CD4-positive, alpha-beta T cell treated with Interferon gamma for 1 hour (primary cell): Measurements from ENCODE around the gene OXER1.

ENCODE experiments used
- DNase-seq: peaks from one replicate; pipeline ENCODE4 v3.0.0-alpha.2; 2020

Gene OXER1

DNA sequence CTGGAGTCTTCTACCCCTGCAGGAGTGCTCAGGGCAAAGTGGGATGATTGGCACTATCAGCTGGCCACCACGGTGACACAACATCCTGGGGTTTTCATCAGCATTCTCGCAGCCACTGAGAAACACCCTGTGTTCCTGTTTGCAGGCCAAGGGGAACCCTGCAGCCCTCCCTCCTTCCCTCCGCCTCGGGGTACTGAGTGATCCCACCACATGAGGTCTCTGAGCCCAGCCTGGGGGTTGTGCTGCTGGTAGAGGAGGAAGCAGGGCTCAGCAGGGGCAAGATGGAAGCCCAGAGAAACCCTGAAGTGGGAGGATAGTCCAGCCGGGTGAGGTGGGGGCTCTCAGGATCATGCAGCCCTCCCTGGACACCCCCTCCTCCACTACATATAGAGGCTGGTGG lies at the start of gene OXER1:
TSS of gene OXER1 (minus strand) at position 40 of the 400 bp plus-strand sequence. CDS start 73 bp downstream, outside the sequence.
- DNase-seq: peak; percentile 36

DNA sequence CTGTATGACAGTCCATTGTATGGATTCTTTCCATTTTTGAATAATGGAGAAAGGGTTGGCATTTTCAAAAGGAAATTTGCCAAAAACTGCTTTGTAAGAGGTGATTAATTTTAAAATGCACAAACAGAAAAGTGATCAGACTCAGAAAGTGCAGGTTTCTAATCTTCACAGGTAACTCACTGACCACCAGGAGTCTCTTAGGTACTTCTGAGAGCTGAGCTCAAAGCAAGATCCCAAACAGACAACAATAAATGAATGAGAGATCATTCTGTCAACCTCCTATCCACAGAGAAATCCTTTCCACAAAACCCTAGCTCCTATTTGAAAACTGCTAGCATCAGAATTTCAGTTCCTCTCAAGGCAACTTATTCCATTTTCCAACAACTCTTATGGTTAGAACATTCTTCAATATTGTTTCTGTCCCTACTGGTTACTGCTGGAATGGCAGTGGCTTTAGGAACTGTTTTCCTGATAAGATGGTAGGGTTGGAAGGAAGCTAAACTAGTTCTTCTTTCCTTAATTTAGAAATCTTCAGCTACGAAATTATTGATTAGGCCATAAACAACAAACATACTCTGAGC lies 49.1 kb upstream of the OXER1 start:
- DNase-seq: no peak

DNA sequence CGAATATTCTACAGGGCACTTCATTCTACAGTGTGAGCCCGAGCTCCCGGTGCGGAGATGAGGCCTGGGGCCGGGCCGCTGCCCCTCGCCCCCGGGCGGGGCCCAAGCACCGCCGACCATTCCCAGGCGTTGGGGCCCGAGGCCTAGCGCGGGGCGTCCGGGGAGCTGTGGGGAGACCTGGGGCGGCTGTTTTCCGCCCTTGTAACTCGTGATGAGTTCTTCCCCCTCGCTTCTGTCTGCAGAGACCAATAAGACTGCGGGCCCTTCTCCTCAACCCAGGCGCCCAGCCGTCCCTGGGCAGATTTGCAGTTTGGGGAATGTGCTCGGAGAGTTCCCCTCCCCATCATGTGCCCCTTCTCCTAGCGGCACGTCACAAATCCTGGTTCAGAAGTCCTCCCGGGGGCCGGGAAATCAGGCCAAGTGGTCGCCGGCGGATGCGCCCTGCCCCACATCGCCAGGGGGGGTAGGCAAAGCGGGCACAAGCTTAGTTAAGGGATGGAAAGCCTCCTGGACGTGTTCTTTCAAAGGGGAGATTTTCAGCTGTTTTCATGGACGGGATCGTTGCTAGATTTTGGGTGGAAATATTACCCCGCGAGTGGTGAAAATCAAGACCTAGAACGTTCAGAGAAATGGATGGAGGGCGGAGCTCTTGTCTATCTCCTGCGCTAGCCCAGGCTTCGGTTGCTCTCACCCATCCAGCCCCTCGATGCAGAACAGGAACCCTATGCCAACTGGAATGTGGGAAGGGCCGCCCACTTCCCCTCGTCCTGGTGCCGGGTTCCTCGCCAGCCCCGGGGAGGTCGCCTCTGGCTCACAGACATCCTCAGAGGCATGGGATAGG lies 47.3 kb upstream of the OXER1 start:
- DNase-seq: peak; percentile 32

- DNase-seq: peak; percentile 96
Observed at GRCh38 chr2:42810121-42810970, 46.4 kb upstream of the OXER1 start.

GRCh38 chr2:42809819-42810120 lies 45.8 kb upstream of the OXER1 start:
- no peak for DNase-seq

GRCh38 chr2:42809131-42809818 lies 45.3 kb upstream of the OXER1 start:
- no peak for DNase-seq

DNA sequence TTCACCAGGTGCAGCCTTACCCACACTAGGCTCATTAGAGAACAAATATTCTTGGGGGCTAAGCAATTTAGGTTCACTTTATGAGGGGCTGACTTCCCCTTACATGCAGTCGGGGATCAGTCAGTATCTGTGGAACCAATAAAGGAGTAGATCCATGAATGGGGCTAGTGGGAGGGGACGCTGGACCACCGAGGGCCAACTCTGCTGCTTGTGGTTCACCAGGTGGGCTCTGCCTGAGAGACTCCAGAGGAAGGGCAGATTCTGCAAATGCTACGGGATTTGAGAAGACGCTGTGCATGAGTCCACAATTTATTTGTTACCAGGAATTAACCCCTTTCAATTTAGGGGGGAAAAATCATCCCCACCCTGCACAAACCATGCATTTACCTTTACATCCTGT lies 44.4 kb upstream of the OXER1 start:
- DNase-seq: no peak

DNA sequence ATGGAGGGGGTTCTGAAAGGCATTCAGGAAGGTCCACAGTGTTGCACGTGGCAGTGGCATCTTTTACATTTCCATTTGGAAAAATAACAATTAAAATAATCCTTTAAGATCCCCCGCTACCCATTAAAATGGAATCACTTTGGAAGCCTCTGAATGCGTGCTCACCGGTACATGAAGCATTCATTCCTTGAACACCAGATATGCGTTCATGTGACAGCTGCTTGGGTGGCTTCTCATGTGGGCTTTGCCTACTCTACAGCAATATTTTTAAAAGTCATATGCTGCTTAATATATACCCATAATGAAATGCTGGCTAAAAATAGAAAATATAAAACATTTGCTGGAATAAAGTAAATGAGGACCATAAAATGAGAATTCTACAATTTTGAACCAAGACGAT lies 42.9 kb upstream of the OXER1 start:
- no peak for DNase-seq

DNA sequence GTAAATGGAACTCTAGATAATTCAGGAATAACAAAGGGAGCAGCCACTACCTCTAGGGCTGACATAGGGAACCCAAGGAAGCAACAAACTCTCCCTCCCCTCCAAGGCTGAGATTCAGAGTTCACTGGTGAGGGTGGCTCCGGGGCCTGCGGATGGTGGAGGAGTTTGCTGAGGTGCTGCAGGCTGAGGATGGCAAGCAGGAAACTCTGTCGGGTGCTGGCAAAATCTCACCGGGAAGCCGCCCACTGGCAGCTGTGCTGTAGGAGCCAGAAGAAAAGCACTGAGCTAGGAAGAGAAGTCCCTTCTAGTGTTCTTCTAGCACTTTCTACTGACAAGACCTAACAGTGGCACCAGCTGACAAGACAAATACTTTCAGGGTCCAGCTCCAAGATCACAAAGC lies 41.0 kb upstream of the OXER1 start:
- DNase-seq: no peak

- DNase-seq: peak; percentile 42
Observed at GRCh38 chr2:42804338-42804737, 40.4 kb upstream of the OXER1 start.

- no peak for DNase-seq
Observed at GRCh38 chr2:42802150-42802549, 38.2 kb upstream of the OXER1 start.

GRCh38 chr2:42801381-42801780 lies 37.4 kb upstream of the OXER1 start:
- DNase-seq: no peak

DNA sequence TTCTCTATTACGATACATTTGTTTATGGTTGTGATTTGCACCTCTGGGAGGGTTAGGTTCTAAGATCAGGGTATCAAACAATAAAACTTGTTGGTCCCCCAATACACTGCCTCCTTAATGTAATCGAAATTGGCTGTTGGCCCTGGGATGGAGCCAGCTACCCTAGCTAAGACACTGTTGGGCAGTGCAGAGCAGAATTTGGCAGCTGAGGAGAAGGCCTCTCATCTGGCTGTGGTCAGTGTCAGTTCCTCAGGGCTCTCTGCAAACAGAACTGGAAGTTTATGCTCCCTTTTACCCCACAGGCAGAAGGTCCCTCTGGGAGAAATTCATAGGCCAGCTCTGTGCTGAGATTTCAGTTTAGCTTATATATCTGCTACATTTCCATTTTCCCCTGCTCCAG lies 37.0 kb upstream of the OXER1 start:
- DNase-seq: no peak

DNA sequence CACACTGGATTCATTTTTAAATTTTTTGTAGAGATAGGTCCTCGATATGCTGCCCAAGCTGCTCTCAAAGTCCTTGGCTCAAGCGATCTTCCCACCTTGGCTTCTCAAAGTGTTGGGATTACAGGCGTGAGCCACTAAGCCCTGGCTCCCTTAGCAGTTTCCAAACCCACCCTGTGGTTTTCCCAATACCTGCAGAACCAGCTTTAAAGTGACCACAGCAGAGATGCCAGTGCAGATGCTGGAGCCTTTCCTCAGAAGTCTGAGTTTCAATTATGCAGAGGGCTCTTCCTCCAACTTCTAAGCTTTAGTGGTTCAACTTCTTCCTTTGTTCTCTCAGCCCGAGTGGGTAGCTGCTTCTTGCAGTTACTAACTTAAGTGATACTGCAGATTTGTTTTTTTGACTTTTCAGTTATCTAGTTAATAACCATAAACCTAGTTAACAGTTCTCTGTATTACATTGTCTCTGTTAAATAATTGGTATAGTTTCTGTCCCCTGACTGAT lies 36.6 kb upstream of the OXER1 start:
- DNase-seq: no peak

- DNase-seq: no peak
Observed at GRCh38 chr2:42799881-42800280, 35.9 kb upstream of the OXER1 start.

GRCh38 chr2:42797281-42797680 lies 33.3 kb upstream of the OXER1 start:
- no peak for DNase-seq

DNA sequence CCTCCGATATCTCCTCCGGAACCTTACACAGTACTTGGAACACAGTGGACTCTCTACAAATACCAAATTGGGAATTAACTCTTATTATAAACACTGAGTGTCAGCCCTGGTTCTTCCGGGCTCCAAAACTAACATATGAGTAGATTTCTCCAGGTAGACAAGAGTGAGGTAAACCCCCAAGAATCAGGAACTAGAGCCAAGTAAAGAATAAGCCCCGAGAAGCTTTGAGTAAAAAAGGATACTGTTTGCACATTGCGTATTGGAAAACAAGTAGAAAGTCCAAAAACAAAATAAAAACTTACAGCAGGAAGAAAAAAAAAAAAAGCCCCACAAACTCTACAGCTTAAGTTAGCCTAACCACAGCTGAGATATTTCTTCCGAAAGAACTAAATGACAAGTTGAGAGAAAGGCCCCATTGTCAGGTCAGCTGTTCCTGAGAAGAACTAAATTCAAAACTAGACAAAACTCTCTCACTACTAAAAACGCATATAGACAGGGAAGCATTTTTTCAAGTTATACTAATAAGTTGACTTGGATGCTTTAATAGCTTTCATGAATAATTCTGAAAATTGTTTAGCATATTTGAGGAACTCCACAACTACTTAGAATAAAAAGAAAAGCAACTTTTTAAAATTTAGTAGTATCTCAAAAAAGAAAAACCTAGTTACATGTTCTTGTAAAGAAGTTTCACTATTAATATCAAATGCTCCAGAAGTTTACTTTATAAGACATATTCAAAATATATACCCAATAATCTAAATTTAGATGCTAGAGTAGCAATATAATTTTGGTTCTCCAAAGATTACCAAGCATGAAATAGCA lies 32.7 kb upstream of the OXER1 start:
- no peak for DNase-seq

DNA sequence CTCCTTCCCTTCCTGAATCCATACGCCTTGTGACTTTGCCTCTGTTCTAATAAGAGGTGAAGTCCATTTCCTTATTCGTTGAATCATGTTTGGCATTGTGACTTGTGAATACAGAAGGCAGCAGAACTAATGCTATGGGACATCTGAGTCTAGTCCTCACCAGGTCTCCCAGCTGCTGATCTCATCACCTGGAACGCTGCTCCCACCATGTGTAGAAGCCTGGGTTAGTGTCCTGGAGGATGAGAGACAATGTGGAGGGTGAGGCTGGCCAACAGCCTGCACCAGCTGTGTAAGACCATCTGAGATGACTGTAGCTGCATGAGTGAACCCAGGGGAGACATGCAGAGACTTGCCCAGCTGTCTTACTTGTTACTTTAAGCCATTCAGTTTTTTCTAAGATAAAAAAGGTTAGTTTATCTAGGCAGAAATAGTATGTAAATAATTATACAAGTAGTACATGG lies 31.9 kb upstream of the OXER1 start:
- DNase-seq: no peak

DNA sequence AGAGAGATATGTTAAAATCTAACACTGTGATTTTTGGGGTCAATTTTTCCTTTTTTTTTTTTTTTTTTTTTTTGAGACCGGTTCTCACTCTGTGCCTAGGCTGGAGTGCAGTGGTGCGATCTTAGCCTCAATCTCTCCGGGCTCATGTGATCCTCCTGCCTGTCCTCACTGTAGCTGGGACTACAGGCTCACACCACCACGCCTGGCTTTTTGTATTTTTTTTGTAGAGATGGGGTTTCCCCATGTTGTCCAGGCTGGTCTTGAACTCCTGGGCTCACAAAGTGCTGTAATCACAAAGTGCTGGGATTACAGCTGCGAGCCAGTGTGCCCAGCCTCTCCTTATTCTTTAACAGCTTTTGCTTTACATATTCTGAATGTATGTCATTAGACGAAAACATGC lies 31.3 kb upstream of the OXER1 start:
- DNase-seq: no peak

DNA sequence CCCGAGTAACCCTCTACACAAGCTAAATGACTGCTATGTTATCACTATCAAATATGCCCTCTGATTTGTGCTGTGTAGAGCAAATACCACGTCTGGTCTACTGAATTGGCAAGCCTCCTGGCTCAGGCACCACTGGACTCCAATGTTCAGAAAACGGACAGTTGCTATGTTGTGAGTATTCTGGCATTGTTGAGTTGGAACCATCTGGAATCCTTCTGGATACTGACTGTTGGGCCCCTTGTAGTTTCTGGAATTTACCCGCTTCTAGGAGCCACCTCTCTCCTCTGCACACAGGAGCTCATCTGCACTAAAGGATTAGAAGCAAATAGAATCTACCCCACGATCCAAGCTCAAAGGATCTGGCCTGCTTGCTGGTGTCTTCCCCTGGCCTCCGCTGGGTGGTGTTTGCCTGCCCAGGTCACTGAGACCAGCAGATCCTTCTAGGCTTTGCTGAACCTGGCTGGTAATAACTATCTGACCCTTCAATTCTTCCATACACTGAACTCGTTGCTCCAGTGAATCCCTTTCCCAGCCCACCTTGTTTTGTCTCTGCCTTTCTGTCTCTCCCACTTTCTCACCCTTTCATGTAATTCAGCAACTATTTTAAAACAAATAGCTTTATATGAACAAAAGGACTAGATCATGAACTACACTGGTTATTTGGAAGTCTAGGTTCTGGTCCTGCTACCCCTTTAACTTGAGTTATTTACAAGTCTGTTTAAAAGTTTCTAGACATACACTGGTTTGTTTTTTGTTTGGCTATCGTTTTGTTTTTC lies 30.5 kb upstream of the OXER1 start:
- DNase-seq: no peak
